HepG2 (cell line): ENCODE data around the gene SPATA33. TPM values are rescaled to one million over a fixed set of nuclear protein-coding genes. Genes with fewer than 3 reads are reported as not detected.
A peak's percentile ranks its signal among the peaks of the same experiment; 100 is the strongest.

Experiments used
- HOXD1 ChIP-seq: sonication (generic); formaldehyde crosslinking; IDR thresholded peaks from 2 replicates; pipeline ENCODE4 v1.5.0; 2020; ENCODE audit warnings: missing genetic modification reagents
- ISL2 ChIP-seq: sonication (generic); formaldehyde crosslinking; IDR thresholded peaks from 2 replicates; pipeline ENCODE4 v1.5.0; 2020; ENCODE audit warnings: missing genetic modification reagents
- MYC ChIP-seq: sonication (generic); formaldehyde crosslinking; IDR thresholded peaks from 2 replicates; pipeline ENCODE4 v1.9.0; 2021; ENCODE audit warnings: missing genetic modification reagents, borderline replicate concordance
- NPAS2 ChIP-seq: sonication (generic); formaldehyde crosslinking; IDR thresholded peaks from 2 replicates; pipeline ENCODE4 v1.8.0; 2022; ENCODE audit warnings: mild to moderate bottlenecking, missing genetic modification reagents, borderline replicate concordance
- PHF21A ChIP-seq: sonication (generic); formaldehyde crosslinking; IDR thresholded peaks from 2 replicates; pipeline ENCODE4 v1.5.0; 2020; ENCODE audit warnings: mild to moderate bottlenecking, missing genetic modification reagents
- SNRNP70 ChIP-seq: fragments of 200-400 bp; formaldehyde crosslinking; IDR thresholded peaks from 2 replicates; pipeline ENCODE4 v1.6.1; 2017; ENCODE audit warnings: mild to moderate bottlenecking, low read depth, low read length, moderate library complexity
- TBX2 ChIP-seq: sonication (generic); formaldehyde crosslinking; IDR thresholded peaks from 2 replicates; pipeline ENCODE4 v1.5.0; 2020; ENCODE audit warnings: missing genetic modification reagents, mild to moderate bottlenecking, borderline replicate concordance
- TCF7 ChIP-seq: sonication (generic); IDR thresholded peaks from 2 replicates; pipeline ENCODE4 v1.6.1; 2016; ENCODE audit warnings: antibody characterized with exemption, low read depth
- ZFP37 ChIP-seq: sonication (generic); formaldehyde crosslinking; IDR thresholded peaks from 2 replicates; pipeline ENCODE4 v1.4.0; 2020; ENCODE audit warnings: missing genetic modification reagents, borderline replicate concordance
- ZMYM3 ChIP-seq: sonication (generic); formaldehyde crosslinking; IDR thresholded peaks from 2 replicates; pipeline ENCODE4 v1.5.1; 2020; ENCODE audit warnings: mild to moderate bottlenecking, missing genetic modification reagents
- ZNF274 ChIP-seq: sonication (generic); formaldehyde crosslinking; IDR thresholded peaks from 2 replicates; pipeline ENCODE4 v1.5.1; 2020; ENCODE audit warnings: mild to moderate bottlenecking, missing genetic modification reagents
- ZNF687 ChIP-seq: sonication (generic); formaldehyde crosslinking; IDR thresholded peaks from 2 replicates; pipeline ENCODE4 v1.5.1; 2020; ENCODE audit warnings: mild to moderate bottlenecking, missing genetic modification reagents, moderate library complexity
- polyA plus RNA-seq, 8 experiments: library from polyadenylated mRNA; depleted of rRNA in 3 of 8; stranded (reverse) in 7 of 8; unstranded in 1 of 8; fragments of >200 nt; fragmentation: Illumina TruSeq in 4 of 8; extraction: Trizol in 4 of 8; gene quantifications; 2 replicates each; pipeline versions ENCODE4 v1.2.1 to v1.2.3, GENCODE V29; 2011 to 2016; ENCODE audit warnings: low read depth in 4 of 8, missing spikeins in 1 of 8, mixed read lengths in 1 of 8; ENCODE audit not compliant: insufficient read depth in 1 of 8
- total RNA-seq, 5 experiments: library from RNA; depleted of rRNA; stranded (reverse); fragments of >200 nt; fragmentation: Illumina TruSeq; extraction: Trizol; gene quantifications; 2 replicates each; pipeline ENCODE4 v1.2.3, GENCODE V29; 2016; ENCODE audit warnings: low read depth in 1 of 5
- TF ChIP-seq, protein P1 (sequence below): sonication (generic); formaldehyde crosslinking; IDR thresholded peaks from 2 replicates; pipeline ENCODE4 v1.5.1; 2020; ENCODE audit warnings: missing genetic modification reagents, mild to moderate bottlenecking, borderline replicate concordance
- TF ChIP-seq, protein P2 (sequence below): sonication (generic); formaldehyde crosslinking; IDR thresholded peaks from 2 replicates; pipeline ENCODE4 v1.4.0; 2020; ENCODE audit warnings: mild to moderate bottlenecking, missing genetic modification reagents
- TF ChIP-seq, protein P3 (sequence below): sonication (generic); formaldehyde crosslinking; IDR thresholded peaks from 2 replicates; pipeline ENCODE4 v1.4.0; 2020; ENCODE audit warnings: mild to moderate bottlenecking, missing genetic modification reagents, borderline replicate concordance

Gene SPATA33
- total and polyA plus RNA-seq, 2 of the 13 experiments (the other 11 are each of a cell fraction or from before 2014, with no cell fraction given): 5.7 to 11.0 TPM

DNA sequence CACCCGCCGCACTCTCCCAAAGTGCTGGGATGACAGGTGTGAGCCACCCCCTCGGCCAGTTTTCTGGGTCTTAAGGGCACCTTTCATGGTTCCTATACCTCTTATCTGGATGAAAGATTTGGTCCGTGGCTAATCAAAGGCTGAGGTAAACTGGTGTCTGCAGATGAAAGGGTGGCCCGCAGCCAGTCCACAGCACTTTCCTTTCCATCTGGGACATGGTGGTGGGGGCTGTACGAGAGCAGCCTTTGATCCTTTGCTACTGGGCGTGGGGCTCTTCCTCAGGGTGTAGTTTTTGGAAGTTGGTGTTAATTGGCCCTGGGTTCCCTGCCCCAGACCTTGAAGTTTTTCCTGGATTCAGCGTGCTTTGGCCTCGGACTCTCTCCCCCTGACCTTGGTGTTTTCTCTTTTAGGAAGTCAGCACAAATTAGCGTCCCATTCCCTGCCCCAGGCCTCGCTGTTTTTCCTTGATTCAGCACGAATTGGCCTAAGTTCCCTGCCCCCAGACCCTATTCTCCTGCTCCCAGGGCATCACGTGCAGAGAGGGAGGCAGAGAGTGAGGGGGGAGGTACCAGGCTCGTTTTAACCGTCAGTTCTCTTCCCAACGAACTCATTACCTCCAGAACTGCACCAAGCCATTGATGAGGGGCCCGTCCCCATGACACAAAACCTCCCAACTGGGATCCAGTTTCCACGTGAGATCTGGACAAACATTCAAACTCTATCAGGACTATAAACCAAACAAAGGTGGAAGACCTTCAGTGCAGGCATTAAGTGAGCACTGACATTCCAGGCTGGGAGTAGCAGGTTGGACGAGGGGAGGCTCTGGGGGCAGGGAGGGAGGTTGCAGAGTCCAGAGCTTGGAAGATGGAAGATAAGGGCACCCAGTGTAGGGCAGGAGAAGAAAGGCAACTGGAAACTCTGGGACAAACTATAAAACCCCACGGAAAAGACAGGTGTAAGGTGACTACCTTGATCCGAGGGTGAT lies 32.6 kb upstream of the SPATA33 start (continued):
- peak; percentile 92 for TF ChIP-seq TCF7
- 0 out of 2 replicates have a peak, but pooled peaks have one; percentile 47 for TF ChIP-seq HOXD1 (CRISPR knock-in tag)
- peak; percentile 38; the same call in 1 of the 2 replicates for TF ChIP-seq MYC (CRISPR knock-in tag)
- TF ChIP-seq, protein P1, sequence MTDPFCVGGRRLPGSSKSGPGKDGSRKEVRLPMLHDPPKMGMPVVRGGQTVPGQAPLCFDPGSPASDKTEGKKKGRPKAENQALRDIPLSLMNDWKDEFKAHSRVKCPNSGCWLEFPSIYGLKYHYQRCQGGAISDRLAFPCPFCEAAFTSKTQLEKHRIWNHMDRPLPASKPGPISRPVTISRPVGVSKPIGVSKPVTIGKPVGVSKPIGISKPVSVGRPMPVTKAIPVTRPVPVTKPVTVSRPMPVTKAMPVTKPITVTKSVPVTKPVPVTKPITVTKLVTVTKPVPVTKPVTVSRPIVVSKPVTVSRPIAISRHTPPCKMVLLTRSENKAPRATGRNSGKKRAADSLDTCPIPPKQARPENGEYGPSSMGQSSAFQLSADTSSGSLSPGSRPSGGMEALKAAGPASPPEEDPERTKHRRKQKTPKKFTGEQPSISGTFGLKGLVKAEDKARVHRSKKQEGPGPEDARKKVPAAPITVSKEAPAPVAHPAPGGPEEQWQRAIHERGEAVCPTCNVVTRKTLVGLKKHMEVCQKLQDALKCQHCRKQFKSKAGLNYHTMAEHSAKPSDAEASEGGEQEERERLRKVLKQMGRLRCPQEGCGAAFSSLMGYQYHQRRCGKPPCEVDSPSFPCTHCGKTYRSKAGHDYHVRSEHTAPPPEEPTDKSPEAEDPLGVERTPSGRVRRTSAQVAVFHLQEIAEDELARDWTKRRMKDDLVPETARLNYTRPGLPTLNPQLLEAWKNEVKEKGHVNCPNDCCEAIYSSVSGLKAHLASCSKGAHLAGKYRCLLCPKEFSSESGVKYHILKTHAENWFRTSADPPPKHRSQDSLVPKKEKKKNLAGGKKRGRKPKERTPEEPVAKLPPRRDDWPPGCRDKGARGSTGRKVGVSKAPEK (CRISPR knock-in tag): 0 out of 2 replicates have a peak, but pooled peaks have one; percentile 28
- no peak for TF ChIP-seq NPAS2 (CRISPR knock-in tag)
- TF ChIP-seq ISL2 (CRISPR knock-in tag): peak; percentile 45
- 0 out of 2 replicates have a peak, but pooled peaks have one; percentile 30 for TF ChIP-seq PHF21A (CRISPR knock-in tag)
- TF ChIP-seq, protein P2, sequence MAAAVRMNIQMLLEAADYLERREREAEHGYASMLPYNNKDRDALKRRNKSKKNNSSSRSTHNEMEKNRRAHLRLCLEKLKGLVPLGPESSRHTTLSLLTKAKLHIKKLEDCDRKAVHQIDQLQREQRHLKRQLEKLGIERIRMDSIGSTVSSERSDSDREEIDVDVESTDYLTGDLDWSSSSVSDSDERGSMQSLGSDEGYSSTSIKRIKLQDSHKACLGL (CRISPR knock-in tag): no peak; the same call in 1 of the 2 replicates
- 0 out of 2 replicates have a peak, but pooled peaks have one; percentile 16 for TF ChIP-seq ZFP37 (CRISPR knock-in tag)
- no peak for TF ChIP-seq SNRNP70
- peak; percentile 82 for TF ChIP-seq ZMYM3 (CRISPR knock-in tag)
- TF ChIP-seq ZNF274 (CRISPR knock-in tag): peak; percentile 39; the same call in 1 of the 2 replicates
- TF ChIP-seq, protein P3, sequence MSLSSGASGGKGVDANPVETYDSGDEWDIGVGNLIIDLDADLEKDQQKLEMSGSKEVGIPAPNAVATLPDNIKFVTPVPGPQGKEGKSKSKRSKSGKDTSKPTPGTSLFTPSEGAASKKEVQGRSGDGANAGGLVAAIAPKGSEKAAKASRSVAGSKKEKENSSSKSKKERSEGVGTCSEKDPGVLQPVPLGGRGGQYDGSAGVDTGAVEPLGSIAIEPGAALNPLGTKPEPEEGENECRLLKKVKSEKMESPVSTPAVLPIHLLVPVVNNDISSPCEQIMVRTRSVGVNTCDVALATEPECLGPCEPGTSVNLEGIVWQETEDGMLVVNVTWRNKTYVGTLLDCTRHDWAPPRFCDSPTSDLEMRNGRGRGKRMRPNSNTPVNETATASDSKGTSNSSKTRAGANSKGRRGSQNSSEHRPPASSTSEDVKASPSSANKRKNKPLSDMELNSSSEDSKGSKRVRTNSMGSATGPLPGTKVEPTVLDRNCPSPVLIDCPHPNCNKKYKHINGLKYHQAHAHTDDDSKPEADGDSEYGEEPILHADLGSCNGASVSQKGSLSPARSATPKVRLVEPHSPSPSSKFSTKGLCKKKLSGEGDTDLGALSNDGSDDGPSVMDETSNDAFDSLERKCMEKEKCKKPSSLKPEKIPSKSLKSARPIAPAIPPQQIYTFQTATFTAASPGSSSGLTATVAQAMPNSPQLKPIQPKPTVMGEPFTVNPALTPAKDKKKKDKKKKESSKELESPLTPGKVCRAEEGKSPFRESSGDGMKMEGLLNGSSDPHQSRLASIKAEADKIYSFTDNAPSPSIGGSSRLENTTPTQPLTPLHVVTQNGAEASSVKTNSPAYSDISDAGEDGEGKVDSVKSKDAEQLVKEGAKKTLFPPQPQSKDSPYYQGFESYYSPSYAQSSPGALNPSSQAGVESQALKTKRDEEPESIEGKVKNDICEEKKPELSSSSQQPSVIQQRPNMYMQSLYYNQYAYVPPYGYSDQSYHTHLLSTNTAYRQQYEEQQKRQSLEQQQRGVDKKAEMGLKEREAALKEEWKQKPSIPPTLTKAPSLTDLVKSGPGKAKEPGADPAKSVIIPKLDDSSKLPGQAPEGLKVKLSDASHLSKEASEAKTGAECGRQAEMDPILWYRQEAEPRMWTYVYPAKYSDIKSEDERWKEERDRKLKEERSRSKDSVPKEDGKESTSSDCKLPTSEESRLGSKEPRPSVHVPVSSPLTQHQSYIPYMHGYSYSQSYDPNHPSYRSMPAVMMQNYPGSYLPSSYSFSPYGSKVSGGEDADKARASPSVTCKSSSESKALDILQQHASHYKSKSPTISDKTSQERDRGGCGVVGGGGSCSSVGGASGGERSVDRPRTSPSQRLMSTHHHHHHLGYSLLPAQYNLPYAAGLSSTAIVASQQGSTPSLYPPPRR (CRISPR knock-in tag): no peak; the same call in 1 of the 2 replicates
- peak; percentile 86 for TF ChIP-seq TBX2
- peak; percentile 20; the same call in 1 of the 2 replicates for TF ChIP-seq ZNF687 (CRISPR knock-in tag)
